ENCODE measurements around the gene MTCL1. TPM values are rescaled to one million over a fixed set of nuclear protein-coding genes. Genes with fewer than 3 reads are reported as not detected.

The MTCL1 gene
- total and polyA plus RNA-seq, 9 of the 15 experiments (the other 6 are each of a cell fraction or from before 2014, with no cell fraction given) = 0.21 to 7.4 (median 3.7) TPM

- TF ChIP-seq ZNF274 (IDR thresholded peaks at IDR 0.05; ENCODE audit: borderline replicate concordance, low read depth, low read length) = no peak
- TF ChIP-seq ZNF778 (CRISPR knock-in tag; IDR thresholded peaks at IDR 0.05) = no peak
- TF ChIP-seq, protein P1, sequence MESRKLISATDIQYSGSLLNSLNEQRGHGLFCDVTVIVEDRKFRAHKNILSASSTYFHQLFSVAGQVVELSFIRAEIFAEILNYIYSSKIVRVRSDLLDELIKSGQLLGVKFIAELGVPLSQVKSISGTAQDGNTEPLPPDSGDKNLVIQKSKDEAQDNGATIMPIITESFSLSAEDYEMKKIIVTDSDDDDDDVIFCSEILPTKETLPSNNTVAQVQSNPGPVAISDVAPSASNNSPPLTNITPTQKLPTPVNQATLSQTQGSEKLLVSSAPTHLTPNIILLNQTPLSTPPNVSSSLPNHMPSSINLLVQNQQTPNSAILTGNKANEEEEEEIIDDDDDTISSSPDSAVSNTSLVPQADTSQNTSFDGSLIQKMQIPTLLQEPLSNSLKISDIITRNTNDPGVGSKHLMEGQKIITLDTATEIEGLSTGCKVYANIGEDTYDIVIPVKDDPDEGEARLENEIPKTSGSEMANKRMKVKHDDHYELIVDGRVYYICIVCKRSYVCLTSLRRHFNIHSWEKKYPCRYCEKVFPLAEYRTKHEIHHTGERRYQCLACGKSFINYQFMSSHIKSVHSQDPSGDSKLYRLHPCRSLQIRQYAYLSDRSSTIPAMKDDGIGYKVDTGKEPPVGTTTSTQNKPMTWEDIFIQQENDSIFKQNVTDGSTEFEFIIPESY (CRISPR knock-in tag; IDR thresholded peaks at IDR 0.05) = no peak; the same call in 1 of the 2 replicates
- TF ChIP-seq, protein P2, sequence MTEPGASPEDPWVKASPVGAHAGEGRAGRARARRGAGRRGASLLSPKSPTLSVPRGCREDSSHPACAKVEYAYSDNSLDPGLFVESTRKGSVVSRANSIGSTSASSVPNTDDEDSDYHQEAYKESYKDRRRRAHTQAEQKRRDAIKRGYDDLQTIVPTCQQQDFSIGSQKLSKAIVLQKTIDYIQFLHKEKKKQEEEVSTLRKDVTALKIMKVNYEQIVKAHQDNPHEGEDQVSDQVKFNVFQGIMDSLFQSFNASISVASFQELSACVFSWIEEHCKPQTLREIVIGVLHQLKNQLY (CRISPR knock-in tag; conservative IDR thresholded peaks at IDR 0.05) = no peak
- TF ChIP-seq ARID1B (IDR thresholded peaks at IDR 0.05) = peak; percentile 96
- TF ChIP-seq, protein P3, sequence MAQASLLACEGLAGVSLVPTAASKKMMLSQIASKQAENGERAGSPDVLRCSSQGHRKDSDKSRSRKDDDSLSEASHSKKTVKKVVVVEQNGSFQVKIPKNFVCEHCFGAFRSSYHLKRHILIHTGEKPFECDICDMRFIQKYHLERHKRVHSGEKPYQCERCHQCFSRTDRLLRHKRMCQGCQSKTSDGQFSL (CRISPR knock-in tag; IDR thresholded peaks at IDR 0.05) = no peak
- TF ChIP-seq, protein P3 (tag; IDR thresholded peaks at IDR 0.05) = no peak
- TF ChIP-seq ZNF165 (CRISPR knock-in tag; IDR thresholded peaks at IDR 0.05; ENCODE audit: borderline replicate concordance) = no peak
- TF ChIP-seq NELFE (IDR thresholded peaks at IDR 0.05; ENCODE audit: insufficient read depth, insufficient read length) = no peak
- no peak for TF ChIP-seq IFI16 (CRISPR knock-in tag; IDR thresholded peaks at IDR 0.05)
- no peak for TF ChIP-seq CCAR2 (IDR thresholded peaks at IDR 0.05; ENCODE audit: low read depth, low read length)
- TF ChIP-seq, protein P4, sequence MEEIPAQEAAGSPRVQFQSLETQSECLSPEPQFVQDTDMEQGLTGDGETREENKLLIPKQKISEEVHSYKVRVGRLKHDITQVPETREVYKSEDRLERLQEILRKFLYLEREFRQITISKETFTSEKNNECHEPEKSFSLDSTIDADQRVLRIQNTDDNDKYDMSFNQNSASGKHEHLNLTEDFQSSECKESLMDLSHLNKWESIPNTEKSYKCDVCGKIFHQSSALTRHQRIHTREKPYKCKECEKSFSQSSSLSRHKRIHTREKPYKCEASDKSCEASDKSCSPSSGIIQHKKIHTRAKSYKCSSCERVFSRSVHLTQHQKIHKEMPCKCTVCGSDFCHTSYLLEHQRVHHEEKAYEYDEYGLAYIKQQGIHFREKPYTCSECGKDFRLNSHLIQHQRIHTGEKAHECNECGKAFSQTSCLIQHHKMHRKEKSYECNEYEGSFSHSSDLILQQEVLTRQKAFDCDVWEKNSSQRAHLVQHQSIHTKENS (CRISPR knock-in tag; IDR thresholded peaks at IDR 0.05) = no peak
- TF ChIP-seq GATAD2A (IDR thresholded peaks at IDR 0.05) = 0 out of 2 replicates have a peak, but pooled peaks have one; percentile 8
- no peak for TF ChIP-seq CCNT2 (IDR thresholded peaks at IDR 0.05; ENCODE audit: borderline replicate concordance, extremely low read depth, insufficient read length, low read depth, low read length)
- no peak for TF ChIP-seq ZC3H11A (IDR thresholded peaks at IDR 0.05; ENCODE audit: low read depth, low read length)
- peak; percentile 51; the same call in 1 of the 2 replicates for TF ChIP-seq ZBTB12 (CRISPR knock-in tag; IDR thresholded peaks at IDR 0.05)
- peak; percentile 83; the same call in 1 of the 2 replicates for TF ChIP-seq MTA3 (IDR thresholded peaks at IDR 0.05; ENCODE audit: borderline replicate concordance)
- TF ChIP-seq RUNX1 (IDR thresholded peaks at IDR 0.05; ENCODE audit: low read depth) = no peak
- peak in 1 of 2 experiments; percentile 73; a peak in 1 of 4 replicates for TF ChIP-seq UBTF (IDR thresholded peaks at IDR 0.05; ENCODE audit: borderline replicate concordance in 1 of 2, low read depth in 2 of 2, low read length in 2 of 2)
Observed at GRCh38 chr18:8730080-8730827, 24.9 kb downstream of the MTCL1 start (continued).

Data from K562 (cell line).